ENCODE results near the gene RPRML. TPM values are rescaled to one million over a fixed set of nuclear protein-coding genes. Genes with fewer than 3 reads are reported as not detected.

Gene RPRML
- total RNA-seq, 2 donors from 2014 or later: 2.2 TPM; not detected in 1

- intact Hi-C loops (cut with DNase I): no loop called here
- WGBS: 91% methylated on average over 6 of the region's 6 CpGs
- H3K36me3 ChIP-seq: no peaks in the 10 kb centered on the region
Observed at GRCh38 chr17:46982577-46982976, 3.5 kb upstream of the RPRML start.

GRCh38 chr17:46978489-46979146 is 435 bp downstream of the RPRML start:
- no peak for DNase-seq (ENCODE audit: low spot score)
- no peaks in the 10 kb centered on the region for H3K27me3 ChIP-seq (replicated peaks; ENCODE audit: insufficient read depth)
- H3K9me3 ChIP-seq: no peaks in the 10 kb centered on the region
- H3K4me3 ChIP-seq: peak overlapping the region; percentile 34 to 46
- H3K36me3 ChIP-seq: no peaks in the 10 kb centered on the region
- no peak for TF ChIP-seq POLR2AphosphoS5 (IDR thresholded peaks at IDR 0.05)
- TF ChIP-seq CTCF (IDR thresholded peaks at IDR 0.05): no peak
- no peak for TF ChIP-seq POLR2A (IDR thresholded peaks at IDR 0.05)
- WGBS: under 1% methylated on average over 77 of the region's 83 CpGs
- intact Hi-C loops (cut with DNase I): no loop called here
- no peak overlapping the region for H3K27ac ChIP-seq
- peaks cover 3% of the 10 kb centered on the region for H3K4me1 ChIP-seq (replicated peaks)

More at GRCh38 chr17:46982577-46982976, 3.5 kb upstream of the RPRML start:
- H3K27ac ChIP-seq: no peak overlapping the region
- no peaks in the 10 kb centered on the region for H3K9me3 ChIP-seq
- no peak for DNase-seq (ENCODE audit: low spot score)
- no peaks in the 10 kb centered on the region for H3K27me3 ChIP-seq (replicated peaks; ENCODE audit: insufficient read depth)
- H3K4me1 ChIP-seq (replicated peaks): peaks cover 3% of the 10 kb centered on the region
- H3K4me3 ChIP-seq: no peak overlapping the region
- TF ChIP-seq POLR2A (IDR thresholded peaks at IDR 0.05) (no peak), CTCF (IDR thresholded peaks at IDR 0.05) (no peak), POLR2AphosphoS5 (IDR thresholded peaks at IDR 0.05) (no peak)

GRCh38 chr17:46977750-46978488 is 1.1 kb downstream of the RPRML start:
- Histone ChIP-seq H3K27ac (no peak overlapping the region), H3K27me3 (replicated peaks; ENCODE audit: insufficient read depth) (no peaks in the 10 kb centered on the region), H3K4me1 (replicated peaks) (peaks cover 3% of the 10 kb centered on the region), H3K4me3 (peak overlapping the region in 1 of 2 donors; percentile 46), H3K36me3 (no peaks in the 10 kb centered on the region), H3K9me3 (no peaks in the 10 kb centered on the region)
- 19% methylated on average over 36 of the region's 36 CpGs for WGBS
- TF ChIP-seq POLR2AphosphoS5 (IDR thresholded peaks at IDR 0.05) (no peak), CTCF (IDR thresholded peaks at IDR 0.05) (no peak), POLR2A (IDR thresholded peaks at IDR 0.05) (no peak)
- intact Hi-C loops (cut with DNase I): no loop called here
- DNase-seq (ENCODE audit: low spot score): no peak

GRCh38 chr17:46977348-46977747 is 1.7 kb downstream of the RPRML start:
- intact Hi-C loops (cut with DNase I): no loop called here

More at GRCh38 chr17:46977348-46977747, 1.7 kb downstream of the RPRML start:
- 49% methylated on average over 7 of the region's 7 CpGs for WGBS
- Histone ChIP-seq H3K27ac (no peak overlapping the region), H3K9me3 (no peaks in the 10 kb centered on the region), H3K4me3 (no peak overlapping the region), H3K36me3 (no peaks in the 10 kb centered on the region), H3K4me1 (replicated peaks) (peaks cover 3% of the 10 kb centered on the region), H3K27me3 (replicated peaks; ENCODE audit: insufficient read depth) (no peaks in the 10 kb centered on the region)
- no peak for DNase-seq (ENCODE audit: low spot score)
- TF ChIP-seq CTCF (IDR thresholded peaks at IDR 0.05): no peak
- no peak for TF ChIP-seq POLR2AphosphoS5 (IDR thresholded peaks at IDR 0.05)
- no peak for TF ChIP-seq POLR2A (IDR thresholded peaks at IDR 0.05)
